Measurements from ENCODE around the gene SH3BGRL2.
"Not testable (repeated sequence)": the region's sequence is repeated elsewhere in the genome, so short reads cannot be mapped to it uniquely, and the experiment has no call there.

The SH3BGRL2 gene

GRCh38 chr6:79648328-79648727, 17.2 kb downstream of the SH3BGRL2 start:
- no peak overlapping the region for H3K27ac ChIP-seq (ENCODE audit: low read length)
- H3K4me1 ChIP-seq (ENCODE audit: control insufficient read depth, insufficient read depth, low read length) = no peaks in the 10 kb centered on the region
- H3K36me3 ChIP-seq (ENCODE audit: control insufficient read depth in 2 of 2, insufficient read depth in 2 of 2, low read length in 2 of 2) = no peaks in the 10 kb centered on the region
- H3K9ac ChIP-seq (ENCODE audit: low read length in 2 of 2) = no peak overlapping the region
- no peaks in the 10 kb centered on the region for H3K27me3 ChIP-seq (ENCODE audit: control insufficient read depth in 1 of 2, insufficient read depth in 2 of 2, low read length in 2 of 2)
- H3K4me3 ChIP-seq (ENCODE audit: low read length in 2 of 2) = no peak overlapping the region
- no peaks in the 10 kb centered on the region for H3K9me3 ChIP-seq (ENCODE audit: control insufficient read depth in 2 of 2, low read length in 2 of 2)

- no peak overlapping the region for H3K4me3 ChIP-seq (ENCODE audit: low read length in 2 of 2)
- H3K36me3 ChIP-seq (ENCODE audit: control insufficient read depth in 2 of 2, insufficient read depth in 2 of 2, low read length in 2 of 2) = no peaks in the 10 kb centered on the region
- H3K27ac ChIP-seq (ENCODE audit: low read length) = no peak overlapping the region
- H3K4me1 ChIP-seq (ENCODE audit: control insufficient read depth, insufficient read depth, low read length) = no peaks in the 10 kb centered on the region
- no peak overlapping the region for H3K9ac ChIP-seq (ENCODE audit: low read length in 2 of 2)
- H3K9me3 ChIP-seq (ENCODE audit: control insufficient read depth in 2 of 2, low read length in 2 of 2) = no peaks in the 10 kb centered on the region
- no peaks in the 10 kb centered on the region for H3K27me3 ChIP-seq (ENCODE audit: control insufficient read depth in 1 of 2, insufficient read depth in 2 of 2, low read length in 2 of 2)
These were observed 17.9 kb downstream of the SH3BGRL2 start for GRCh38 chr6:79649016-79649415.

DNA sequence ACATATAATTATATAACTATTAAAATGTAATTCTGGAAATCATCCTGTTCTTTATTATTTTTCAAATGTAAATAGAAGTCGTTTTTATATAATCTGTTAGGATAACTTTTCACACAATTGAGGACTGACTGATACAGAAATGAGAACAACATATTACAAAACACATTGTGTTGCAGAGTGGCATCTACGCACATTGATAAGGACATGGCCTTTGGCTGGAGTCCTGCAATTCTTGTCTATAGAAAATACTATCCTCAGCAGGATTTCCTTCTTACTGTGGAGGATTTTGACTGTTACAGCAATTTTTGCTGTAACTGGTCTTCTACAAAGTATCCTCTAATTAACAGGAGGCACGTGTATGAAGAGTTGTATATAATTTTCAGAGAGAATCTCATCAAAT, 19.8 kb downstream of the SH3BGRL2 start:
- no peak overlapping the region for H3K27ac ChIP-seq (ENCODE audit: low read length)
- no peaks in the 10 kb centered on the region for H3K27me3 ChIP-seq (ENCODE audit: control insufficient read depth in 1 of 2, insufficient read depth in 2 of 2, low read length in 2 of 2)

DNA sequence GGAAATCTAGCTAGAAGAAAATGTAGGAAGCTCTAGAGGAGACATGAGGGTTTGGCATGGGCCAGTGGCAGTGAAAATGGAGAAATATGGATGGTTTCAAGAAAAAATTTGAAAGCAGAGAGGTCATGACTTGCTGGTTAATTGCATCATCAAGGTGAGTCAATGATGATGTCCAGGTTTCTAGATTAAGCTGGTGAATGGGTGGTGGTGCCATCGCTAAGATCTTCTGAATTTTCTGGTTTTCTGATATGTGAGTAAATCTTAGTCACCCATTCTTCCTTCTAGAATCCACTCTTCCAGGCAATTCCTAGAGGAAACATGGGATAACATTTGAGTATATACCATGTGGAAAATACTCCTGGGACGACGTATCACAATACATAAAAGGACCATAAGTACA, 25.0 kb downstream of the SH3BGRL2 start:
- Histone ChIP-seq H3K9ac (ENCODE audit: low read length in 2 of 2) (no peak overlapping the region), H3K27me3 (ENCODE audit: control insufficient read depth in 1 of 2, insufficient read depth in 2 of 2, low read length in 2 of 2) (no peaks in the 10 kb centered on the region), H3K9me3 (ENCODE audit: control insufficient read depth in 2 of 2, low read length in 2 of 2) (no peaks in the 10 kb centered on the region)

More for the DNA sequence above, 19.8 kb downstream of the SH3BGRL2 start:
- Histone ChIP-seq H3K36me3 (ENCODE audit: control insufficient read depth in 2 of 2, insufficient read depth in 2 of 2, low read length in 2 of 2) (no peaks in the 10 kb centered on the region), H3K4me1 (ENCODE audit: control insufficient read depth, insufficient read depth, low read length) (no peaks in the 10 kb centered on the region), H3K4me3 (ENCODE audit: low read length in 2 of 2) (no peak overlapping the region), H3K9me3 (ENCODE audit: control insufficient read depth in 2 of 2, low read length in 2 of 2) (no peaks in the 10 kb centered on the region), H3K9ac (ENCODE audit: low read length in 2 of 2) (no peak overlapping the region)

GRCh38 chr6:79657238-79657637, 26.1 kb downstream of the SH3BGRL2 start:
- H3K27ac ChIP-seq (ENCODE audit: low read length) = no peak overlapping the region
- no peaks in the 10 kb centered on the region for H3K9me3 ChIP-seq (ENCODE audit: control insufficient read depth in 2 of 2, low read length in 2 of 2)
- H3K4me3 ChIP-seq (ENCODE audit: low read length in 2 of 2) = no peak overlapping the region

More for the DNA sequence above, 25.0 kb downstream of the SH3BGRL2 start:
- Histone ChIP-seq H3K36me3 (ENCODE audit: control insufficient read depth in 2 of 2, insufficient read depth in 2 of 2, low read length in 2 of 2) (no peaks in the 10 kb centered on the region), H3K27ac (ENCODE audit: low read length) (no peak overlapping the region), H3K4me3 (ENCODE audit: low read length in 2 of 2) (no peak overlapping the region), H3K4me1 (ENCODE audit: control insufficient read depth, insufficient read depth, low read length) (no peaks in the 10 kb centered on the region)

GRCh38 chr6:79663655-79664054, 32.5 kb downstream of the SH3BGRL2 start:
- not testable (repeated sequence) for H3K4me1 ChIP-seq (ENCODE audit: control insufficient read depth, insufficient read depth, low read length); H3K4me3 ChIP-seq (ENCODE audit: low read length in 2 of 2); H3K36me3 ChIP-seq (ENCODE audit: control insufficient read depth in 2 of 2, insufficient read depth in 2 of 2, low read length in 2 of 2); H3K27me3 ChIP-seq (ENCODE audit: control insufficient read depth in 1 of 2, insufficient read depth in 2 of 2, low read length in 2 of 2); H3K27ac ChIP-seq (ENCODE audit: low read length); H3K9ac ChIP-seq (ENCODE audit: low read length in 2 of 2); H3K9me3 ChIP-seq (ENCODE audit: control insufficient read depth in 2 of 2, low read length in 2 of 2)

More at GRCh38 chr6:79657238-79657637, 26.1 kb downstream of the SH3BGRL2 start:
- Histone ChIP-seq H3K27me3 (ENCODE audit: control insufficient read depth in 1 of 2, insufficient read depth in 2 of 2, low read length in 2 of 2) (no peaks in the 10 kb centered on the region), H3K4me1 (ENCODE audit: control insufficient read depth, insufficient read depth, low read length) (no peaks in the 10 kb centered on the region), H3K9ac (ENCODE audit: low read length in 2 of 2) (no peak overlapping the region), H3K36me3 (ENCODE audit: control insufficient read depth in 2 of 2, insufficient read depth in 2 of 2, low read length in 2 of 2) (no peaks in the 10 kb centered on the region)

DNA sequence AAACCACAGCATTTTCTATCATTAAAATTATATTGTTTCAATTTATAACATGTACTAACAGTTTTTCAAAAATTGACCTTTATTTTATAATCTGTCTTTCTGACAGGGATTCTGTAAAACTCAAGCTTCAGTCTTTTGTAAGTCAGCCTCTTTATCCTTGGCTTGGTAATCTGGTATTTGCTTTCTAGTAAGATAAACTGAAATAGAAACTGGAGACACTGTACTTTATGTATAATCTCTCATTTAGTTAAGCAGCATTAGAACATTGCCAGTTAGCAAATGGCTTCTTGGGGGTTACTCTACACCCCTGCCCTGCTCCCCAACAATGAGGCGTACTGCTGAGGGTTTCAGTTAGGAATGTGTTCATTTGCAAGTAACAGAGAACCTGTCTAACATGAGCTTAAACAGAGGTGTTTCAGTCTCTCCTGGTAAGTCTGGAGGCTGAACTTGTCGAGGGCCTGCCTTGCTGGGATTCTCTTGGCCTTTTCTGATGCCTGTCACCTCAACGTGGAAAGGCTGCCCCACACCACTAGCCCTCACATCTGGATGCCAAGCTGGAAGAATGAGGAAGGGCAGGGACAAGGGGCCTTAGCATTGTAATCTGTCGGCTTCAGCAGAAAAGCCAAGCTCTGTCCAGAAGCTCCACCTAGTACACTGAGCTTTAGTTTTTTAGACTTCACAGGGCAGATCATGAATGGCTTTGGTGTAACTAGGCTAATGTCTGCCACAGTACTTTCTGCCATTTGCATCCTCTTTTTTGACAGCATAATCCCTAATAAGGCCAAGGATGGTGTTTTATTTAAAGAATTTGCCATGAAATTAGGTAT, 34.8 kb downstream of the SH3BGRL2 start:
- Histone ChIP-seq H3K27me3 (ENCODE audit: control insufficient read depth in 1 of 2, insufficient read depth in 2 of 2, low read length in 2 of 2) (no peaks in the 10 kb centered on the region), H3K4me1 (ENCODE audit: control insufficient read depth, insufficient read depth, low read length) (no peaks in the 10 kb centered on the region), H3K9ac (ENCODE audit: low read length in 2 of 2) (no peak overlapping the region), H3K36me3 (ENCODE audit: control insufficient read depth in 2 of 2, insufficient read depth in 2 of 2, low read length in 2 of 2) (no peaks in the 10 kb centered on the region), H3K27ac (ENCODE audit: low read length) (no peak overlapping the region), H3K9me3 (ENCODE audit: control insufficient read depth in 2 of 2, low read length in 2 of 2) (no peaks in the 10 kb centered on the region), H3K4me3 (ENCODE audit: low read length in 2 of 2) (no peak overlapping the region)

DNA sequence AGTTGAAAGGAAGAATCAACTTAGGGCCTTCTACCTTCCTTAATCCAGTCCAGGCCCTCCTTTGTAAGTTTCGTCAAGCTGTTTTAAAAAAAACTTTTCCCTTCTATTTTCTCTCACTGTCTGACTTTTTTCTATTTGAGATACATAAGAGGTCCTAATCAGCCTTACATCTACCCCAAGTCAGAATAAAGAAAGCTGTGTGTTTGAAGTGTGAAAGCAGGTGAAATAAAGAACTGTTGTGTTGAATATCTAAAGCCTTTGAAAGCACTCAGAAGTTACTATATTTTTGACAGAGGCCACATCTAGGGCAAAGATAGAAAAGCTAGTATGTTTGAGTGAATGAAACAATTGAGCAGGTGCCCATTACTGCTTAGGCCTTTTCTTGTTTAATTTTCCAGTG, 35.5 kb downstream of the SH3BGRL2 start:
- H3K4me1 ChIP-seq (ENCODE audit: control insufficient read depth, insufficient read depth, low read length) = peaks cover 2% of the 10 kb centered on the region
- no peak overlapping the region for H3K27ac ChIP-seq (ENCODE audit: low read length)
- H3K9me3 ChIP-seq (ENCODE audit: control insufficient read depth in 2 of 2, low read length in 2 of 2) = no peaks in the 10 kb centered on the region
- H3K36me3 ChIP-seq (ENCODE audit: control insufficient read depth in 2 of 2, insufficient read depth in 2 of 2, low read length in 2 of 2) = no peaks in the 10 kb centered on the region
- no peak overlapping the region for H3K4me3 ChIP-seq (ENCODE audit: low read length in 2 of 2)
- H3K27me3 ChIP-seq (ENCODE audit: control insufficient read depth in 1 of 2, insufficient read depth in 2 of 2, low read length in 2 of 2) = no peaks in the 10 kb centered on the region
- H3K9ac ChIP-seq (ENCODE audit: low read length in 2 of 2) = no peak overlapping the region

- Histone ChIP-seq H3K36me3 (ENCODE audit: control insufficient read depth in 2 of 2, insufficient read depth in 2 of 2, low read length in 2 of 2) (no peaks in the 10 kb centered on the region), H3K27ac (ENCODE audit: low read length) (no peak overlapping the region)
These were observed 37.3 kb downstream of the SH3BGRL2 start for GRCh38 chr6:79668381-79668780.

DNA sequence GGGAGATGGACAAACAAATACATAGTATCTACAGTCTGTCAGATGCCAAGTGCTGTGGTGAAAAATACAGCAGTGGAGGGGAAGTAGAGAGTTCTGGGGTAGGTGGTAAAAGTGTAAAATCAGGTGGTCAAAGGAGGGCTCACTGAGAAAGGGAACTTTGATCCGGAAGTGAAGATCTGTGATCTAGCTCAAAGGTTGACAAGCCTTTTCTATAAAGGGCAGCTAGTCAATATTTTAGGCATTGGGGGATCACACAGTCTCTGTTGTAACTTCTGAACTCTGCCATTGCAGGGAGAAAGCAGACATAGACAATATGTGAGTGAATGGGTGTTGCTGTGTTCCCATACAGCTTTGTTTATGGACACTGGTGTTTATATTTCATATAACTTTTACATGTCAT, 38.6 kb downstream of the SH3BGRL2 start:
- Histone ChIP-seq H3K36me3 (ENCODE audit: control insufficient read depth in 2 of 2, insufficient read depth in 2 of 2, low read length in 2 of 2) (peaks cover 0 to 2% of the 10 kb centered on the region in 2 donors), H3K27me3 (ENCODE audit: control insufficient read depth in 1 of 2, insufficient read depth in 2 of 2, low read length in 2 of 2) (no peaks in the 10 kb centered on the region), H3K9ac (ENCODE audit: low read length in 2 of 2) (no peak overlapping the region), H3K4me1 (ENCODE audit: control insufficient read depth, insufficient read depth, low read length) (peaks cover 2% of the 10 kb centered on the region), H3K4me3 (ENCODE audit: low read length in 2 of 2) (no peak overlapping the region), H3K27ac (ENCODE audit: low read length) (no peak overlapping the region), H3K9me3 (ENCODE audit: control insufficient read depth in 2 of 2, low read length in 2 of 2) (no peaks in the 10 kb centered on the region)

More at GRCh38 chr6:79668381-79668780, 37.3 kb downstream of the SH3BGRL2 start:
- Histone ChIP-seq H3K4me3 (ENCODE audit: low read length in 2 of 2) (no peak overlapping the region), H3K27me3 (ENCODE audit: control insufficient read depth in 1 of 2, insufficient read depth in 2 of 2, low read length in 2 of 2) (no peaks in the 10 kb centered on the region), H3K4me1 (ENCODE audit: control insufficient read depth, insufficient read depth, low read length) (peaks cover 2% of the 10 kb centered on the region), H3K9me3 (ENCODE audit: control insufficient read depth in 2 of 2, low read length in 2 of 2) (no peaks in the 10 kb centered on the region), H3K9ac (ENCODE audit: low read length in 2 of 2) (no peak overlapping the region)

DNA sequence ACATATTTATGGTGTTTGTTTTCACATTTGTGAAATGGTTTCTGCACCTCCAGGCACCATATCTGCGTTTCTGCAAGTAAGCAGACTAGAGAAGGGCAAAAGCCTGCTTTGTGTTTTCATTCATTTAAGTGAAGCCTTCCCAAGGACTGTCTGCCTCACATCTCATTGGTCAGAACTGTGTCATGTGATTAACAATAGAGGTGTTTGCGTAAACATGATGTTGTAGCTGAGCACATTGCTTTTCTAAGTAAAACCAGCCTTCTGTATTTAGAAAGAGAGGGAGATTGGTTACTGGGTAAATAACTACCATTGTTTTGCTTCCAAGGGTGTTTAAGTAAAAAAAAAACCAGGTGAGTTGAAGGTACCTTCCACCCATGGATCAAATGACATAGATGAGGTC, 39.7 kb downstream of the SH3BGRL2 start:
- no peaks in the 10 kb centered on the region for H3K27me3 ChIP-seq (ENCODE audit: control insufficient read depth in 1 of 2, insufficient read depth in 2 of 2, low read length in 2 of 2)
- peaks cover 0 to 2% of the 10 kb centered on the region in 2 donors for H3K36me3 ChIP-seq (ENCODE audit: control insufficient read depth in 2 of 2, insufficient read depth in 2 of 2, low read length in 2 of 2)
- no peaks in the 10 kb centered on the region for H3K9me3 ChIP-seq (ENCODE audit: control insufficient read depth in 2 of 2, low read length in 2 of 2)
- no peak overlapping the region for H3K27ac ChIP-seq (ENCODE audit: low read length)
- H3K4me3 ChIP-seq (ENCODE audit: low read length in 2 of 2) = no peak overlapping the region
- H3K4me1 ChIP-seq (ENCODE audit: control insufficient read depth, insufficient read depth, low read length) = peaks cover 2% of the 10 kb centered on the region
- no peak overlapping the region for H3K9ac ChIP-seq (ENCODE audit: low read length in 2 of 2)

Measured in stomach smooth muscle (tissue), 2 donors.